K562 (cell line): Measurements from ENCODE around the gene ADAMTS7. TPM values are rescaled to one million over a fixed set of nuclear protein-coding genes. Genes with fewer than 3 reads are reported as not detected.

Experiments used
- ATAC-seq: fragments of 200-7000 bp; cut with Tn5 transposase; 3 replicates; pipeline ENCODE4 v1.9.1; 2020; ENCODE audit warnings: moderate library complexity
- BruUV-seq: library from RNA; stranded (reverse); fragments of 400-500 nt; replicated peaks from 2 replicates; lab custom pipeline; 2021; lab: Mats Ljungman, UMichigan
- CTCF ChIA-PET: fragments of 300-600 bp; formaldehyde crosslinking; extraction: SDS; loops from one replicate; lab custom pipeline; 2021; ENCODE audit warnings: low intra/inter-chr PET ratio; lab: Yijun Ruan, JAX
- POLR2A ChIA-PET: fragments of 300-600, 350-650 bp; sonication (Branson Sonifier 250); formaldehyde crosslinking; extraction: SDS; loops from one replicate; lab custom pipeline; 2021; ENCODE audit warnings: antibody characterized with exemption, inconsistent platforms; lab: Yijun Ruan, JAX
- DNase-seq, 4 experiments: peaks; one replicate each; pipeline versions ENCODE4 v3.0.0 to v3.0.0-alpha.2; 2011 to 2018; ENCODE audit warnings: low spot score in 3 of 4, mixed read lengths in 3 of 4; ENCODE audit errors: extremely low read depth in 1 of 4
- FAIRE-seq: peaks from 2 replicates; lab custom pipeline; 2011; peaks lifted over from hg19 to GRCh38; lab: Jason Lieb, UNC
- H2AFZ ChIP-seq: 2 replicates; pipeline ENCODE4 v1.6.0; 2011; ENCODE audit warnings: low read depth, low read length, control low read depth, inconsistent platforms
- H3K27ac ChIP-seq: fragments of 200-600 bp; 3 replicates; pipeline ENCODE4 v1.8.0; 2011; ENCODE audit warnings: low read depth, mild to moderate bottlenecking, control low read depth, inconsistent platforms, low read length, moderate library complexity, mixed read lengths; ENCODE audit errors: extremely low read depth
- H3K27me3 ChIP-seq, 2 experiments: fragments of 300-600 bp in 1 of 2; 2 replicates in 1 of 2; 3 replicates in 1 of 2; pipeline versions ENCODE4 v1.6.0 to v1.8.0; 2011; ENCODE audit warnings: inconsistent platforms in 2 of 2, low read length in 2 of 2, mild to moderate bottlenecking in 1 of 2, mixed read lengths in 1 of 2, moderate library complexity in 1 of 2; ENCODE audit not compliant: control insufficient read depth in 2 of 2, insufficient read depth in 2 of 2
- H3K36me3 ChIP-seq: fragments of 300-600 bp; 3 replicates; pipeline ENCODE4 v1.8.0; 2011; ENCODE audit warnings: mild to moderate bottlenecking, low read length, inconsistent platforms; ENCODE audit not compliant: control insufficient read depth, insufficient read depth
- H3K4me1 ChIP-seq, 2 experiments: fragments of 200-600 bp in 1 of 2; replicated peaks in 1 of 2; 2 replicates in 1 of 2; 3 replicates in 1 of 2; pipeline versions ENCODE4 v1.5.1 to v1.8.0; 2011; ENCODE audit warnings: inconsistent platforms in 2 of 2, low read length in 2 of 2, mild to moderate bottlenecking in 1 of 2, mixed read lengths in 1 of 2, moderate library complexity in 1 of 2; ENCODE audit not compliant: control insufficient read depth in 2 of 2, insufficient read depth in 2 of 2
- H3K4me2 ChIP-seq: 2 replicates; pipeline ENCODE4 v1.6.1; 2011; ENCODE audit warnings: low read length, control low read depth, inconsistent platforms, mixed read lengths; ENCODE audit not compliant: insufficient read depth
- H3K4me3 ChIP-seq: fragments of 200-600 bp; sonication (generic), shearing (Covaris generic); 2 replicates; pipeline ENCODE4 v1.5.1; 2016; ENCODE audit warnings: control low read depth, inconsistent platforms
- H3K79me2 ChIP-seq: fragments of 200-600 bp; 3 replicates; pipeline ENCODE4 v1.8.0; 2011; ENCODE audit warnings: low read length, inconsistent platforms; ENCODE audit not compliant: control insufficient read depth, insufficient read depth
- H3K9ac ChIP-seq, 2 experiments: 2 replicates each; pipeline versions ENCODE4 v1.6.0 to v1.6.1; 2011; ENCODE audit warnings: low read depth in 2 of 2, low read length in 2 of 2, control low read depth in 1 of 2, inconsistent platforms in 1 of 2, mild to moderate bottlenecking in 1 of 2, mixed read lengths in 1 of 2; ENCODE audit not compliant: insufficient read depth in 1 of 2
- H3K9me1 ChIP-seq: one replicate; pipeline ENCODE4 v1.6.0; 2011; ENCODE audit warnings: inconsistent platforms, mild to moderate bottlenecking, low read length, moderate library complexity; ENCODE audit not compliant: control insufficient read depth, insufficient read depth
- H3K9me3 ChIP-seq: replicated peaks from 2 replicates; pipeline ENCODE4 v1.5.1; 2011; ENCODE audit warnings: low read depth, low read length, inconsistent platforms; ENCODE audit not compliant: control insufficient read depth, insufficient read depth
- H4K20me1 ChIP-seq: replicated peaks from 2 replicates; pipeline ENCODE4 v1.6.1; 2011; ENCODE audit warnings: low read length, inconsistent platforms, mixed read lengths; ENCODE audit not compliant: control insufficient read depth, insufficient read depth
- BHLHE40 ChIP-seq: IDR thresholded peaks from 2 replicates; pipeline ENCODE4 v1.6.1; 2011; ENCODE audit warnings: low read length, improper control_type of control experiment
- FOXK1 ChIP-seq: sonication (generic); formaldehyde crosslinking; IDR thresholded peaks from 2 replicates; pipeline ENCODE4 v1.8.0; 2022; ENCODE audit warnings: missing genetic modification reagents, mild to moderate bottlenecking, borderline replicate concordance
- HOMEZ ChIP-seq: fragments of 250-450 bp; sonication (Bioruptor Pico); IDR thresholded peaks from 2 replicates; pipeline ENCODE4 v1.4.0; 2020; ENCODE audit warnings: mild to moderate bottlenecking, moderate library complexity
- IRF9 ChIP-seq: fragments of 450-650 bp; IDR thresholded peaks from 2 replicates; pipeline ENCODE4 v1.6.1; 2016; ENCODE audit warnings: missing biosample characterization, missing genetic modification characterization
- PHF8 ChIP-seq: fragments of 200-600 bp; sonication (generic); IDR thresholded peaks from 2 replicates; pipeline ENCODE4 v1.6.1; 2012; ENCODE audit warnings: mixed run types, mild to moderate bottlenecking, inconsistent platforms, low read length, moderate library complexity, borderline replicate concordance
- PYGO2 ChIP-seq: fragments of 450-650 bp; IDR thresholded peaks from 2 replicates; pipeline ENCODE4 v1.6.1; 2016; ENCODE audit warnings: mild to moderate bottlenecking, missing genetic modification characterization, moderate library complexity, missing compliant biosample characterization
- RAD21 ChIP-seq, 2 experiments: fragments of 250-450 bp in 1 of 2; fragments of 450-650 bp in 1 of 2; sonication (Bioruptor Pico) in 1 of 2; formaldehyde crosslinking in 1 of 2; IDR thresholded peaks in 1 of 2; conservative IDR thresholded peaks in 1 of 2; 2 replicates each; pipeline versions ENCODE4 v1.4.0 to v1.8.0; 2020 to 2022; ENCODE audit warnings: mild to moderate bottlenecking in 2 of 2, moderate library complexity in 1 of 2
- RNF219 ChIP-seq: fragments of 250-450 bp; sonication (Bioruptor Pico); IDR thresholded peaks from 2 replicates; pipeline ENCODE4 v1.5.0; 2022; ENCODE audit warnings: mild to moderate bottlenecking
- TCF15 ChIP-seq: fragments of 250-450 bp; sonication (Bioruptor Pico); IDR thresholded peaks from 2 replicates; pipeline ENCODE4 v1.8.0; 2022; ENCODE audit warnings: moderate library complexity, mild to moderate bottlenecking, inconsistent platforms
- TCF7 ChIP-seq: sonication (generic); IDR thresholded peaks from 2 replicates; pipeline ENCODE4 v1.6.1; 2016; ENCODE audit warnings: antibody characterized with exemption, borderline replicate concordance
- TRIM24 ChIP-seq, 2 experiments: fragments of 450-650 bp; IDR thresholded peaks; 2 replicates each; pipeline ENCODE4 v1.6.1; 2016
- ZNF124 ChIP-seq: sonication (generic); formaldehyde crosslinking; IDR thresholded peaks from 2 replicates; pipeline ENCODE4 v1.8.1; 2022; ENCODE audit warnings: missing genetic modification reagents
- ZNF311 ChIP-seq: fragments of 250-450 bp; sonication (Bioruptor Pico); IDR thresholded peaks from 2 replicates; pipeline ENCODE4 v1.4.0; 2020; ENCODE audit warnings: mild to moderate bottlenecking, moderate library complexity
- WGBS: fragments of 100-300 bp; shearing (Covaris generic); methylation state at CpG from one replicate; pipeline ENCODE4 v1.1.6; 2016; ENCODE audit warnings: low coverage, mixed read lengths; ENCODE audit not compliant: insufficient coverage; ENCODE audit errors: missing lambda C conversion rate; 5-methylcytosine and 5-hydroxymethylcytosine counted together
- in situ Hi-C: fragments of 300-500 bp; cut with MboI; formaldehyde crosslinking; loops from 4 replicates; pipeline ENCODE4 v1.15.0; 2018; ENCODE audit warnings: inconsistent platforms, mixed read lengths
- intact Hi-C: fragments of 100-400 bp; cut with micrococcal nuclease; formaldehyde crosslinking; loops from 2 replicates; pipeline ENCODE4 v1.14.2; 2022
- polyA plus RNA-seq, 8 experiments: library from polyadenylated mRNA; depleted of rRNA in 4 of 8; stranded (reverse) in 5 of 8; unstranded in 3 of 8; fragments of >200 nt; fragmentation: Nextera tagmentation in 2 of 8; fragmentation: Illumina TruSeq in 1 of 8; extraction: Ambion mirVana in 2 of 8; extraction: Trizol in 1 of 8; gene quantifications; 2 replicates each; pipeline versions ENCODE4 v1.2.1 to v1.2.3, GENCODE V29; 2011 to 2014; ENCODE audit warnings: inconsistent platforms in 1 of 8, missing spikeins in 1 of 8
- total RNA-seq, 7 experiments: library from RNA; depleted of rRNA in 6 of 7; stranded (reverse); fragments of >200 nt in 6 of 7; fragmentation: Illumina TruSeq in 2 of 7; extraction: Trizol in 2 of 7; gene quantifications; 2 replicates each; pipeline versions ENCODE4 v1.2.1 to v1.2.3, GENCODE V29; 2011 to 2021; ENCODE audit warnings: low replicate concordance in 1 of 7

Gene ADAMTS7
- total and polyA plus RNA-seq, 9 of the 15 experiments (the other 6 are each of a cell fraction or from before 2014, with no cell fraction given) = 0.05 to 0.07 TPM; not detected in 7

- TF ChIP-seq RNF219 (CRISPR knock-in tag) = no peak
- TF ChIP-seq ZNF124 (CRISPR knock-in tag) = no peak
- no peak for TF ChIP-seq TRIM24 (IDR thresholded peaks at IDR 0.05)
- TF ChIP-seq HOMEZ (CRISPR knock-in tag) = no peak
These were observed 39.9 kb upstream of the ADAMTS7 start (continued) for GRCh38 chr15:78850941-78851755.

GRCh38 chr15:78850352-78850751, 39.1 kb upstream of the ADAMTS7 start:
- in situ Hi-C loops (no loop called here), intact Hi-C loops (no loop called here)
- Histone ChIP-seq H3K4me2 (no peak overlapping the region), H3K27ac (no peak overlapping the region), H3K36me3 (no peaks in the 10 kb centered on the region), H4K20me1 (no peaks in the 10 kb centered on the region), H3K4me3 (no peak overlapping the region), H3K4me1 (no peaks in the 10 kb centered on the region), H3K9ac (no peak overlapping the region), H3K9me3 (no peaks in the 10 kb centered on the region), H2AFZ (no peak overlapping the region), H3K79me2 (no peaks in the 10 kb centered on the region), H3K9me1 (no peaks in the 10 kb centered on the region), H3K27me3 (no peaks in the 10 kb centered on the region; a peak in 1 of 5 replicates)
- no peak for ATAC-seq
- BruUV-seq = no TSS peak
- 23% methylated on average over 2 of the region's 2 CpGs for WGBS
- no peak for FAIRE-seq
- TF ChIP-seq IRF9 (tag) = no peak
- TF ChIP-seq PHF8 = no peak
- no peak for TF ChIP-seq TCF7
- TF ChIP-seq PYGO2 (tag) = no peak
- no peak for TF ChIP-seq FOXK1
- TF ChIP-seq RAD21 (CRISPR knock-in tag; conservative IDR thresholded peaks at IDR 0.05 in 1 of 2, IDR thresholded peaks at IDR 0.05 in 1 of 2) = no peak
- no peak for TF ChIP-seq TCF15 (CRISPR knock-in tag)
- no peak for TF ChIP-seq BHLHE40
- no peak for TF ChIP-seq ZNF311 (CRISPR knock-in tag)
- no peak for DNase-seq
- CTCF ChIA-PET = no interaction called here
- POLR2A ChIA-PET = interaction anchor here (0.8 kb wide), 1 partner anchor 12 kb away, joined by 3 read pairs; no protein-coding TSS in a partner anchor
